Astrocyte of the spinal cord (primary cell): ENCODE results near the gene GREB1L.

Source experiments
- DNase-seq: peaks from one replicate; pipeline ENCODE4 v3.0.0; 2011; ENCODE audit warnings: low read depth, low spot score
- H3K4me3 ChIP-seq: 2 replicates; pipeline ENCODE4 v1.5.1; 2011; ENCODE audit warnings: low read depth, mild to moderate bottlenecking, low read length, moderate library complexity
- in situ Hi-C: cut with HindIII; loops from 2 replicates; pipeline ENCODE4 v1.10.0; 2017; ENCODE audit warnings: low sequenced_read_pairs
- TF ChIP-seq, protein P1 (sequence below): IDR thresholded peaks from 2 replicates; pipeline ENCODE4 v1.5.1; 2012; ENCODE audit warnings: low read depth, mild to moderate bottlenecking, low read length, inconsistent platforms

GREB1L gene

DNA sequence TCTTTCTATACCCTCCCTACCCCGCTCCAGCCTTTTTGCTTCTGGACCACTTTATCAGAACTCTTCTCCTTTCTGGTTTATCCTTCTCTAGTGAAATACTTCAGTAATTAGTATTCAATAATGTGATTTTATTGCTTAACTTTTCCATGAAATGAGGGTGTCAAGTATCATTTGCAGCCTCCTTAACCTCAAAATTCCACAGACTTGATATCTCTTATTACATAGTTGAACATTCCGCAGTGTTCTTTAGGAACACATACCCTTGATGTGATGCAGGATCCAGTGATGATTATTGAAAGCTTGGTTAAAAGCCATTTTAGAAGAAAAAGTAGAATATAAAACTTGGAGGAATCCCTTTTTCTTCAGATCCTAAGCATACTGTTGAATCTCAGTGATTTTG is 94.8 kb downstream of the GREB1L start:
- in situ Hi-C loops, result no loop called here
- no peak overlapping the region for H3K4me3 ChIP-seq
- TF ChIP-seq, protein P1, sequence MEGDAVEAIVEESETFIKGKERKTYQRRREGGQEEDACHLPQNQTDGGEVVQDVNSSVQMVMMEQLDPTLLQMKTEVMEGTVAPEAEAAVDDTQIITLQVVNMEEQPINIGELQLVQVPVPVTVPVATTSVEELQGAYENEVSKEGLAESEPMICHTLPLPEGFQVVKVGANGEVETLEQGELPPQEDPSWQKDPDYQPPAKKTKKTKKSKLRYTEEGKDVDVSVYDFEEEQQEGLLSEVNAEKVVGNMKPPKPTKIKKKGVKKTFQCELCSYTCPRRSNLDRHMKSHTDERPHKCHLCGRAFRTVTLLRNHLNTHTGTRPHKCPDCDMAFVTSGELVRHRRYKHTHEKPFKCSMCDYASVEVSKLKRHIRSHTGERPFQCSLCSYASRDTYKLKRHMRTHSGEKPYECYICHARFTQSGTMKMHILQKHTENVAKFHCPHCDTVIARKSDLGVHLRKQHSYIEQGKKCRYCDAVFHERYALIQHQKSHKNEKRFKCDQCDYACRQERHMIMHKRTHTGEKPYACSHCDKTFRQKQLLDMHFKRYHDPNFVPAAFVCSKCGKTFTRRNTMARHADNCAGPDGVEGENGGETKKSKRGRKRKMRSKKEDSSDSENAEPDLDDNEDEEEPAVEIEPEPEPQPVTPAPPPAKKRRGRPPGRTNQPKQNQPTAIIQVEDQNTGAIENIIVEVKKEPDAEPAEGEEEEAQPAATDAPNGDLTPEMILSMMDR, result no peak
- DNase-seq, result no peak

DNA sequence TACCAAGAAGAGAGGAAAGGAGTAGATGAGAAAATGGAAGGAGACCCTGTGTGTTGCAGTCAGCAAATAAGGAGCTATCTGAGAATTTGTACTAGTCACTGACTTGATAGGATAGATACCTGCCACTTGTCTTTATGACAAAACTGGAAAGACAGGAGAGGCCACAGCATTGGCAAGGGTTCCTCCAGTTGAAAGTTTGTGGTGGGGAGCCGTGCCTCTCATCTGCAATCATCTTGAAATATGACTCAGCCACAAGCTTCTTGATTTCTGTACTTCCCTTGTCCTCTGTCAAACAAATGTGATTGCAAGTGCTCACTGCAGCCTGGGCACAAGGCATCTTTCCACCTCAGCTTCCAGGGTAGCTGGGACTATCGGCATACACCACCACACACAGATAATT is 99.1 kb downstream of the GREB1L start:
- no peak overlapping the region for H3K4me3 ChIP-seq
- peak; percentile 22 for DNase-seq
- in situ Hi-C loops, result no loop called here
- TF ChIP-seq, protein P1, result no peak

DNA sequence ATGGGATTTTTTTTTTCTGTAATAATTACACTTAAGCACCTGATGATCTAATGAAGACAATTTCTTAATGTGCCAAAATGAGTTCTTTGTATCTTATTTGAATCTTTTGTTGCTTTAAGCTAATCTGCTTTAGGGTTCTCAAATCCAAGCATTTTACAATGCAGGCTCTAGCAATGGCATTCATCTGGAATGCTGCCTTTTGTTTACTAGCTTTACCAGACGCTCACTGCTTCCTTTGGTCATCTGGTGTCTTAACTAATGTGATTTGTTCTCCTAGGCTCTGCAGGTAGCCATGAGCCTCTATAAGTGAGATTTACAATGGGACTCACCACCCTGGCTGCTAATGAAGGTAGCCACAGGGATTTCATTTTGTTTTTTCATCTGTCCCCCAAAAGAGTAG is 100.3 kb downstream of the GREB1L start:
- in situ Hi-C loops, result no loop called here
- TF ChIP-seq, protein P1, result no peak
- DNase-seq, result no peak
- H3K4me3 ChIP-seq, result no peak overlapping the region

DNA sequence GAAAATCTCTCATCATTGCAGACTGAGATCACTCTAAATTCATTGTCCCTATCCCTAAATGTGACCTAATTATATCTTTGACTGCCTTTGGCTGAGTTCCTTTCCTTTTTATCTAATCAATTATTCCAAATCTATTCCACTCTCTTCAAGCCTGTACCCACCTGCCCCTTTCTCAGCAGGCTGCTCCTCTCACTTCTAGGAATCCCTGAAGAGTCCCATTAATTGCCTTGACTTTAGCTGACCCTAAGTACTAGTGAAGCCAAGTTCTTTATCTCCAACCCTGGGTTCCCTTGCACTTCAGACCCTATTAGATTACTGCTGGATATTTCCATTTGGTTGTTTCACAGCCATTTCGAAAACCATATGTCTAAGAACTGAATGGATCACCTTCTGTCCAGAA is 102.8 kb downstream of the GREB1L start:
- DNase-seq, result no peak
- in situ Hi-C loops, result no loop called here
- H3K4me3 ChIP-seq, result no peak overlapping the region
- TF ChIP-seq, protein P1, result no peak

DNA sequence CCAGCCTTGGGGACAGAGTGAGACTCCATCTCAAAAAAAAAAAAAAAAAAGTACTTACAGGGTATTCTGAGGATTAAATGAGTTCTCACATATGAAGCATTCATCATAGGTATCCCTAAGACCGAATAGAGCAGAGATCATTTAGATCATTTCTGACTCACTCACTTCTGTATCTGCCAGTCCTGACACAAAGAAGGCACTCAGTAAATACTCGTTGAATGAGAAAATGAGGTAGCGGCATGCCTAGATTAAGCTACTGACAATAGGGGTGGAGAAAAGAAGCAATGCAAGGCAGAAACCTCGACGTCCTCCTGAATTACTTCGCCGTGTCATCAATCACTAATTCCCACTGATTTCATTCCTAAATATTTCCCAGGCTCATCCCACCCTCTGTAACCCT is 103.8 kb downstream of the GREB1L start:
- H3K4me3 ChIP-seq, result no peak overlapping the region
- no peak for DNase-seq
- TF ChIP-seq, protein P1, result no peak
- in situ Hi-C loops, result no loop called here

DNA sequence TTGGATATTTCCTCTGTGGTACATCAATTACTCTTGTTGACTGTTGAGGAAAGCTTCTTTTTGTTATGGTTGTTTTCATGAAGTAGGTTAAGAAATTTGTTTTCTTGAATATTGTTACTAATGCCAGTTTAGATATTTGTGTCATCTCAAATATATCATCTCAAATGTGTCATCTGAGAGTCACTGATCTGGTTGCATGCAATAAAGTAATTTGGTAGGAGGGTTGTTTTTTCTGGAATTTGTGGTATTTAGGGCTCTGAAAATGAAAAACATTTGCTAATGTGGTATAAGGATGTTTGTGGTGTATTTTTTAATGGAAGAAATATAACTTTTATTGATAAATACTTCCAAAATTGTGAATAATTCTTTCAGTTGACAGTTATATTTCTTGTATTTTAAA is 117.7 kb downstream of the GREB1L start:
- no peak for DNase-seq
- in situ Hi-C loops, result no loop called here
- no peak overlapping the region for H3K4me3 ChIP-seq
- TF ChIP-seq, protein P1, result no peak

DNA sequence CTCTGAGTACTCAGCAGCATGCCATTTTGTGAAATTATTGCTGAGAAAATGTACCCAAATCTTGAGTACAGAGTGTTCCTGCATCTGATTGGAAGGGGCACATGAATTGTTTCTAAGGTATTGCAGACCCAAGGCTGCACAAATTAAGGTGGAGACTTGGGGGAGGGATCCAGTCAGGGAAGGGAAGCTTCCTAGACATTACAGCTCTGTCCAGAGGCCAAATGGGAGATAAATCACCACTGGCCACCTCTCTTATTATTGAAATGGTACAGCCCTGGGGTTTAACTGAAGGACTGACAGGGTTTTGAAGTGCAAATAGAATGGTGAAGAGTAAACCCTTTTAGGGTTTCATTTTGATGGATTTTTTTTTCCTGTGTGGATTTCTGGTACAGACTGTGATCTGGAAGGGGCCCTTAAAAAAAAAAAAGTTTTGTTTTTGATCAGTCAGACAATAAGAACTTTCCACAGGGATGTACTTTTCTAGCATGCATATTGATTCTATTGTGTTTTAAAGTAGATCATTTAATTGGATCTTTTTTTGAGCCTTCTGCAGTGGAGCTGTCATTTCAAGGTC is 119.4 kb downstream of the GREB1L start:
- TF ChIP-seq, protein P1, result no peak
- no peak overlapping the region for H3K4me3 ChIP-seq
- no peak for DNase-seq
- in situ Hi-C loops, result no loop called here
